ENCODE results near the gene ATAT1.

ATAT1 gene

DNA sequence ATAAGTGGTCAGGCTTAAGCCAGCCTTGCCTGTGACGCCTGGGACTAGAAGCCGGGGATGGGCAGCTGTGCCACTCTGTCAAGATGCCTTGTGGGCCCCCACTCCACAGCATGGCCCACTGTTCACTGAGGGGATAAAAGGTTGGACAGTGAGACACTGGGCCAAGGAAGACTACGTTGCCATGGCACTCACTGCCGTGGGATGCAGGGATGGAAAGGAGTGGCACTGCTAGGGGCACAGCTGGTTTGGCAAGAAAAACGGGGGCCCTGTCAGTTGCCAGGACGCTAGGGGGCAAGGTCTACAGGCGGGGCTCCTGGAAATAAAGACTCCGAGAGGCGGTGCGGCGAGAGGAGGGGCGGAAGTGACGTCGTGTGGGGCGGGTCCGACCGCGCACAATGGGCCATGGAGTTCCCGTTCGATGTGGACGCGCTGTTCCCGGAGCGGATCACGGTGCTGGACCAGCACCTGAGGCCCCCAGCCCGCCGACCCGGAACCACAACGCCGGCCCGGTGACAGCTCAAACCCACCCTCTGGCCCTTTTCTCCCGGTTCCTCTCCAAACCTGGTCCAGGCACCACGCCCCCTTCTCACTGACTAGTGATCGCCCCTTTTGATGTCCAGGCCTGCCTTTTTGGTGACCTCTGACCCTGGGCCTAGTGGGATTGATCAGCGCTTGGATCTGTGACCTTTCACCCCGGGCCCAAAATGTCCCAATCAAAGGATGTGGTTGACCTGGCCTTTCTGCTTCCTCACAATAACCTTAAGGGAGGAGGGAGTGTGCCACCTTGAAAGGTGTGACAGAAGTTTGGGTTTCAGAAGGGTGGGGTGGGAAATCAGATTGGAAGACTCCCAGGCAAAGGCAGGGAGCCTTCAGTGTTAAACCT, at the start of gene ATAT1:
Gene ATAT1 (plus strand): TSS at position 391 of the 883 bp plus-strand sequence.
- peak; percentile 86 for DNase-seq

DNA sequence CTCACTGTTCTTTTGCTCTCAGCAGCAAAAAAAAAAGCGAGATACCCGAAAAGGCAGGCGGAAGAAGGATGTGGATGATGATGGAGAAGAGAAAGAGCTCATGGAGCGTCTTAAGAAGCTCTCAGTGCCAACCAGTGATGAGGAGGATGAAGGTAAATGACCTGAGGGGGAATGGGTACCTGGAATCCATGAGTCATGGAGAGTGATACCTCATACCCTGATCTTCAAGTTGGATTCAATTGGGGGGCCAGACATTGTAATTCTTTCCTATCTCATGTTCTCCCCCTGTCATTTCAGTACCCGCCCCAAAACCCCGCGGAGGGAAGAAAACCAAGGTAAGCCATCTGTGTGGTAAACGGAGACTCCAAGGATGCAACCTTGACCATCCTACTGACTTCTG, 48.6 kb upstream of the ATAT1 start:
- no peak for DNase-seq

DNA sequence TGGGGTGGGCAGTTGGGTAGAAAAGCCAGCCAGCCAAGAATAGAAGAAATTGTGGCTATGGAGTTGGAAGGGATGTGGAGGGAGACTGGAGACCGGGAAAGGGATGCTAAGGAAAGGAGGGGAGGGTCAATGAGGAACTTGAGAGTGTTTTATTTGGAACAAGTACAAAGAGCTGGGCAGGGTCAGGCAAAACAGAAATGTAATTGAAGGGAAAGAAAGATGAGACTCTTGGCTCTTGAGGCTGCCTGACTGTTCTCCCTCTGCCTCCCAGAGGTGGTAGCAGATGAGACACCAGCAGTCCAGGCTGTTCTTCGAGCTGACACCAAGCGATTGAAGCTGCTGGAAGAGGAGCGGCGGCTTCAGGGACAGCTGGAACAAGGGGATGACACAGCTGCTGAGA, 42.8 kb upstream of the ATAT1 start:
- no peak for DNase-seq

DNA sequence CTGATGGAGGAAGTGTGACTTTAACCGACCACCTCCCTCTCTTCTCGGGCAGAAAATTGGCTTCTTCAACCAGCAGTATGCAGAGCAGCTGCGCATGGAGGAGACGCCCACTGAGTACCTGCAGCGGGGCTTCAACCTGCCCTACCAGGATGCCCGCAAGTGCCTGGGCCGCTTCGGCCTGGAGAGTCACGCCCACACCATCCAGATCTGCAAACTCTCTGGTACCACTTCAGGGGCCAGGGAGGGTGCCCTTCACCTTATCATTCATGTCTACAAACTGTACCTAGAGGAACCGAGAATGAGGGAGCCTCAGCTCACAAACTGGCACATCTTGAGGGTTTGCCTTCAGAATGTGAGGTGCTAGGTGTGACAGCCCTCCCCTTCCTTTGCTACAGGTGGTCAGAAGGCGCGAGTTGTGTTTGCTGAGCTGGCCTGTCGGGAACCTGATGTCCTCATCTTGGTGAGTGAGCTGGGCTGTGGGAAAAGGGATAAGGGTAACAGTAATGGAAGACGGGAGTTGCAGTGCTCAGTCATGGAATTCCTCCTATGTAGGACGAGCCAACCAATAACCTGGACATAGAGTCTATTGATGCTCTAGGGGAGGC, 36.8 kb upstream of the ATAT1 start:
- no peak for DNase-seq

DNA sequence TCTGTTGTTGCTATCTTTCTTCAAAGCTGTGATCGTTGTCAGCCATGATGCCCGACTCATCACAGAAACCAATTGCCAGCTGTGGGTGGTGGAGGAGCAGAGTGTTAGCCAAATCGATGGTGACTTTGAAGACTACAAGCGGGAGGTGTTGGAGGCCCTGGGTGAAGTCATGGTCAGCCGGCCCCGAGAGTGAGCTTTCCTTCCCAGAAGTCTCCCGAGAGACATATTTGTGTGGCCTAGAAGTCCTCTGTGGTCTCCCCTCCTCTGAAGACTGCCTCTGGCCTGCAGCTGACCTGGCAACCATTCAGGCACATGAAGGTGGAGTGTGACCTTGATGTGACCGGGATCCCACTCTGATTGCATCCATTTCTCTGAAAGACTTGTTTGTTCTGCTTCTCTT, 36.2 kb upstream of the ATAT1 start:
- DNase-seq, result no peak

DNA sequence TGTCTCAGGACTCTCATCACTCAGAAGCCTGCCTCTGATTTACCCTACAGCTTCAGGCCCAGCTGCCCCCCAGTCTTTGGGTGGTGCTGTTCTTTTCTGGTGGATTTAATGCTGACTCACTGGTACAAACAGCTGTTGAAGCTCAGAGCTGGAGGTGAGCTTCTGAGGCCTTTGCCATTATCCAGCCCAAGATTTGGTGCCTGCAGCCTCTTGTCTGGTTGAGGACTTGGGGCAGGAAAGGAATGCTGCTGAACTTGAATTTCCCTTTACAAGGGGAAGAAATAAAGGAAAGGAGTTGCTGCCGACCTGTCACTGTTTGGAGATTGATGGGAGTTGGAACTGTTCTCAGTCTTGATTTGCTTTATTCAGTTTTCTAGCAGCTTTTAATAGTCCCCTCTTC, 35.7 kb upstream of the ATAT1 start:
- DNase-seq, result no peak

DNA sequence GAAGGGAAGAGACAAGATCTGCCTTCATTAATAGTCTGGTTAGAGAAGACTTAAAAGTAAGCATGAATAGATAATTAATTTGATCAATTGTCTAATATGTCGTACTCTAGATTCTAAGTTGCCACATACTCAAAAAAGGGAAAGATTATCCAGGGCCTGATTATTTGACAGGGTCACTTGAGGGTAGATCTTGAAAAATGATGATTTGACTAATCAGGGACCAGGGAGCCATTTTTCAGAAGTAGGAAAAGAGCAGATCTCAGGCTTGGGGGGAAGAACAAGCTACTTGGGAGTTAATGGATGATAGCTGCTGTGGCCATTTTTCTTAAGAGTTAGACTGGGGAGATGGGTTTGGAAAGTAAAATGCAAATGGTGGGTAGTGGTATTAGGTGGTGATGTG, 34.4 kb upstream of the ATAT1 start:
- DNase-seq, result no peak

DNA sequence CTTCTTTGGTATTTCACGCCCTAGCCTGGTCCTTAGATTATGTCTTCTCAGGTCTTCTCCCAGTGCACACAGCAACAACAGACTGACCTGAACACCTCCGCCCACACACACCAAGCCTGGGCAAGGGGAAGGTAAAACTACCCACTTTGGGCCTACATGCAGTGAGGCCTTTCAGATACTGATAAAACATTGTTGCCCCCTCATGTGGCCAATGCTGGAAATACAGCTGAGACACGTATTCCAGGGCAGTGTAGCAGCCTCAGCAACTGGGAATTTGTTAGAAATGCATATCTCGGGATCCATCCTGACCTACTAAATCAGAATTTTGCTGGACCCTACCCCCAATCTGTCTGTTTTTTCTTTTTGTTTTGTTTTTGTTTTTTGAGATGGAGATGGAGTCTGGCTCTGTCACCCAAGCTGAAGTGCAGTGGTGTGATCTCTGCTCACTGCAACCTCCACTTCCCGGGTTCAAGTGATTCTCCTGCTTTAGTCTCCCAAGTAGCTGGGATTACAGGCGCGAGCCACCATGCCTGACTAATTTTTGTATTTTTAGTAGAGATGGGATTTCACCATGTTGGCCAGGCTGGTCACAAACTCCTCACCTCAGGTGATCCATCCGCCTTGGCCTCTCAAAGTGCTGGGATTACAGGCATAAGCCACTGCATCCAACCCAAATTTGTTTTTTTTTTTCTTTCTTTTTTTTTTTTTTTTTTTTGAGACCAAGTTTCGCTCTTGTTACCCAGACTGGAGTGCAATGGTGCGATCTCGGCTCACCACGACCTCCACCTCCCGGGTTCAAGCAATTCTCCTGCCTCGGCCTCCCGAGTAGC, 29.1 kb upstream of the ATAT1 start:
- DNase-seq, result peak; percentile 81

DNA sequence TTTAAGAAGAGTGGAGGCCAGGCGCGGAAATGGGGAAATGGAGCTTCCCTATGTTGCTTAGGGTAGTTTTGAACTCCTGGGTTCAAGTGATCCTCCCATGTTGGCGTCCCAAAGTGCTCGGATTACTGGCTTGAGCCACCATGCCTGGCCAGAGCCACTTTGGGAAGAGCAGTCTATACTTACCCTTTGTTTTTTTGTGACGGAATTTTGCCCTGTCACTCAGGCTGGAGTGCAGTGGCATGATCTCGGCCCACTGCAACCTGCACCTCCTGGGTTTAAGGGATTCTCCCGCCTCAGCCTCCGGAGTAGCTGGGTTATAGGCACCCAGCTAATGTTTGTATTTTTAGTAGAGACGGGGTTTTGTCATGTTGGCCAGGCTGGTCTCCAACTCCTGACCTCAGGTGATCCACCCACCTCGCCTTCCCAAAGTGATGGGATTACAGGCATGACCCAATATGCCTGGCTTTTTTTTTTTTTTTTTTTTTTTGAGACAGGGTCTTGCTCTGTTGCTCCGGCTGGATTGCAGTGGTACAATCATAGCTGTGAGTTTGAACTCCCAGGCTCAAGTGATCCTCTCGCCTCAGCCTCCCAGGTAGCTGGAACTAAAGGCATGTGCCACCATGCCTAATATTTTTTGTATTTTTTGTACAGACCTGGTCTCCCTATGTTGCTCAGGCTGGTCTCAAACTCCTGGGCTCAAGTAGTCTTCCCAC, 27.6 kb upstream of the ATAT1 start:
- no peak for DNase-seq

DNA sequence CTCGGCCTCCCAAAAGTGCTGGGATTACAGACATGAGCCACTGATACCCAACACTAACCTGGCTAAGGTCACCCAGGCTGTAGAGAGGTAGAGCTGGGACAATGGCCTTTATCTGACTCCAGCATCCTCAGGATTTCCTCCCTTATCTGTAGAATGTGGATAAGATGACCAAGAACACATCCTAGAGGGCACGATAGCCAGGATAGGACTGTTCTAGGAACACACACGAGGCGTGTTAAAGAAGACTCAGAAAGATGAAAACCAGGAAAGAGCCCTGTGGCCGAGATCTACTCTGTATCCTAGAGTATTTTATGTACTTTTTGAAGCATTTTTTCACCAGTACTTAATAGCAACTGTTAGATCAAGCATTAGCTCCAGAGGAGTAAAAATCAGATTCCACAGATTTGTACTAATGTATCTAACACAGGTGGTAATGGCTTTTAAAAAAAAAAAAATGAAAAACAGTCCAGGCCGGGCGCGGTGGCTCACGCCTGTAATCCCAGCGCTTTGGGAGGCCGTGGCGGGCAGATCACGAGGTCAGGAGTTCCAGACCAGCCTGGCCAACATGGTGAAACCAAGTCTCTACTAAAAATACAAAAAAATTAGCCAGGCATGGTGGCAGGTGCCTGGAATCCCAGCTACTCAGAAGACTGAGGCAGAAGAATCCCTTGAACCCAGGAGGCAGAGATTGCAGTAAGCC, 26.9 kb upstream of the ATAT1 start:
- no peak for DNase-seq

DNA sequence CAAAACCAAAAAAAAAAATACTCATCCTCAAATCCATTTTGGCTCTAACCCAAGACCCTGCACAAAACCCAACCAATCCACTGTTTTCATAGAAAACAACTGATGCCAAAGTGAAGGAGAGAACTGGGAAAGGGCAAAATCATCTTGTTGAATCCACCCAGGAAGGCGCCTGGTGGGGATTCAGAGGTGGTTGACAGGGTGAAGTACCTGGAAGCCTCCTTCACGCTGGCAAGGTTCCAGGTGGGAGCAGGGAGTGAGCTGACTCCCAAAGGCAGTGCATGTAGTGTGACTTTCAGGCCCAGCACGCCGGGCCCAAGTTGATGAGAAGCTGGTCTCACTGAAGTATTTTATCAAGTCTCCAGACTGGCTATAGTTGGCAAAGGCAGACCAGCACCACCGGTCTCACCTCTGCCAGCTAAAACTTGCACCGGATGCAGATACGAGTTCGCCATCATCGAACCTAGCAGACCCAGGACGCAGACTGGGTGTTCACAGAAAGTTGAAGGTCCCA, 26.2 kb upstream of the ATAT1 start:
- DNase-seq, result no peak

DNA sequence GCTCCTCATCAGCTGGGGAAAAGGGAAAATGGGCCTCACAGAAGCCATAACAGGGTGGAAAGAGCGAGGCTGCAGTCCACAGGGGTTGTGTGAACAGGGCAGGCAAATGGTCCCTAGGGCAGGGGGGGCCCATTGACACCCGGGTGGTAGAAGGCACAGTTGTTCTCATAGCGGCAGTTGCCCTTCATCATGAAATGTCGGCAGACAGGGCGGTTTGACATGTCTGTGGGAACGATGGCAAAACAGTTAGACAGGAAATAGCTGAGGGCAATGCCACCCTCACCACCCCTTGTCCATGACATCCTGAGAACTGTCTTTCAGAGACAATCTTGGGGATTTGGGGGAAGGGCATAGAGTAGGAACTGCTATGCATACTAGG, 25.2 kb upstream of the ATAT1 start:
- DNase-seq, result no peak

DNA sequence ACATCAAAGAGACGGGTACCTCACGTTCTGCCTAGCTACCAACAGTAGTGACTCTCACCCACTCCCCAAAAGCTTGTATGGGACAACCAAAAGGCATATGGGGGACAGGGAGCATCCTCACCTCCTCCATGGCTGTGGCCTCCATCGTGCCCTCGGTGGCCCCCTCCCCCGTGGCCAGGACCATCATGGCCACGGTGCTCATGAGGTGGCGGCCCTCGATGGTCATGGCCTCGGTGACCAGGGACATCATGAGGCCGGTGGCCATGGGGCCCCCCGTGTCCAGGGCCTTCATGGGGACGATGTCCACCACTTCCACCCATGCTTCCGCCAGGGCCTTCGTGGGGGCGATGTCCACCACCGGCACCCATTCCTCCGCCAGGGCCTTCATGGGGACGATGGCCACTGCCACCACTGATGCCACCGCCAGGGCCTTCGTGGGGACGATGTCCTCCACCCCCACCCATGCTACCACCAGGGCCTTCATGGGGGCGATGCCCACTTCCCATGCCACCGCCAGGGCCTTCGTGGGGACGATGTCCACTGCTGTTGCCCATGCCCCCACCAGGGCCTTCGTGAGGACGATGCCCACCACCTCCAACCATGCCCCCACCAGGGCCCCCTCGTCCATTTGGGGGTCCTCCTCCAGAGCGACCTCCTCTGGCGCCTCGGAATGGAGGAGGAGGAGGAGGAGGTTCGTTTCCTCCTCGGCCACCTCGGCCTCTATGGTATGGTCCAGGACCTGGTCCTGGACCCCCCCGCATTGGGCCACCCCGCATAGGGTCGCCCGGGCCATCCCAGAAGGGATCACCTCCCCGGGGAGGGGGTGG, 24.6 kb upstream of the ATAT1 start:
- DNase-seq, result no peak

DNA sequence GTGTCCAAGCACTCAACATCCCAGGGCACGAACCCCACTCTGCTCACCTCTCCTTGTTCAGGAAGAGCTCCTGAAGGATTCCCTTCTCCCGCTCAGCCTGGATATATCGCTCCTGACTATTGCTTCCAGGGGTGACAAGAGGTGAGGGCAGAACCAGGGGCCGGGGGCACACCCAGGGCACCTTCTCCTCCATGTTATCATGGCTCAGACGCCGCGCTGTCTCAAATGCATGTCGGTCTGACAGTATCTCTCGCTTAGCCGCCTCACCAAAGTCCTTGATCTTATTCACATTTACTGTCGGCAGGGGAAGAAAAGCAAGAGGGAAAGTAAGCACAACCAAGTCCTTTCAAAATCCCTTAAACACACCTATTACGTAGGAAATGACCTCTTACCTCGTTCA, 22.7 kb upstream of the ATAT1 start:
- DNase-seq, result no peak

DNA sequence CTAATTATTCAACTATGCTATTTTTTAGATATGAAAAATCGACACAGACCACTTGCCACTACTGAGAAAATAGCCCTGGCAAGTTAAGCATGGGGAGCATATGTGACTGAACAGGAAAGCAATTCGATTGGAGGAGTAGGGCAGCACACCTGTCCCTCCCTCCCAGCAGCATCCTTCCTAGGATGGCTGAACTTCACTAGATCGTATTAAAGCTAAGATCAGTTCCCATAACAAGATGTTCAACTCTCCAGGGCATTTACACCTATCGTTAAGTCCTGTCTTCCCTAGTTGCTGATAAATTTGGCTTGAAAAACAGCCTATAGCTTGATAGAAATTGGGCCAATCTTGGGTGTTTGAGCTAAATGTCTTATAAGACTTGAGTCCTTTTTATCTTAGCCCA, 16.6 kb upstream of the ATAT1 start:
- DNase-seq, result no peak

DNA sequence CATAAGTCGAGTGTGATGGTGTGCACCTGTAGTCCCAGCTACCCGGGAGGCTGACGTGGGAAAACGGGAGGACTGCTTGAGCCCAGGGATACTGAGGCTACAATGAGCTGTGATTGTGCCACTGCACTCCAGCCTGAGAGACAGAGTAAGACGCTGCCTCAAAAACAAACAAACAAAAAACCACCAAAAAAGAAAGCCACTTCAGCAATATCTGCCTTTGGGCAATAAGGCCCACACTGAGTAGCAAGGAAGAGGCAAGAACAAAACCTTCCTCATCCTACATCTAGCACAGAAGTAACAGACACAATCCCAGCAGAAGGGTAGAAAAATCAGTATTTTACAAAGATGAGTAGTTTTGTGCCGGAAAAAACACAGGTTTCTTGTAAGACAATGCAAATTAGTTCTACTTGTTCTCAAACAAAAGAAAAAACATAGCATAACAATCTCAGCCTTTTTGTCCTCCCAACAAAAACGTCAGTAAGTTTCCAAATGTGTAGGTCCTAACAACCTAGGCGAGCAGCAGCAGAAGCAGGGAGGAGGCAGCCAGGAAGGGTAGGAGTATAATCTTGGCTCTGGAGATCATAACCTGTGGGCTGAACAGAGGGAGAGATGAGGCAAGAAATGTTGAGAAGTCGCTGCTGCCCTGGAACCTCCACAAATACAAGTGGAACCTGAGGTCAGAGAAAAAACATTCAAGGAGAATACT, 15.4 kb upstream of the ATAT1 start:
- no peak for DNase-seq

DNA sequence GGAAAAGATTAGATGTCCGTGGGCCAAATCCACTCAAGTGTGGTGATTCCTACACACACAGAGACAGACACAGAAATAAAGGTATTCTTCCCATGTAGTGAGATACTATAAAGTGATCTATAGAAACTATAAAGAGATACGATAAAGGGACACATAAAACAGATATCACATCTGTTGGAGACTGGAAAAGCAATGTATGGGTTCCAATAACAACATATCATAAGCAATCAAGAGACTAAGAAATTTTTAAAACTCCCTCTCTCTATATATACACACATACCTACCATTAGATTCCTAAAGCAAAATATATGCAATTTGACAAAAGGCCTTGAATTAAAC, 14.8 kb upstream of the ATAT1 start:
- no peak for DNase-seq

DNA sequence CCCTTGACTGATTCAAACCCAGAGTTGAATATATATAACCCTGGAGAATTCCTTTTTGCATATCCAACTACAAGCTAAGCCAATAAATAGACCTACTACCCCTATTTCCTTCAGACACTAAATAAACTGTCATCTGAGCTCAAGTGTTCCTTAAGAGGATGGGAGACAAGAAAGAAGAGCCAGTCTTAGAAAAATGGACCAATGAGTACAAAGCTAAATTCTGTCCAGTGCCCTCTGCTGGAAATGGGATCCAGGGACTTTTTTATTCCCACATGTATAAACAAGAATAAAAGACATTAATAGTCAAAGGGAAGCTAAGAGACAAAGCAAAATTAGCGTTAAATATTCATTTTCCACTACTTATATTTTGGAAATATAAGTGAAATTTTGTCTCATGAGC, 14.5 kb upstream of the ATAT1 start:
- DNase-seq, result no peak

DNA sequence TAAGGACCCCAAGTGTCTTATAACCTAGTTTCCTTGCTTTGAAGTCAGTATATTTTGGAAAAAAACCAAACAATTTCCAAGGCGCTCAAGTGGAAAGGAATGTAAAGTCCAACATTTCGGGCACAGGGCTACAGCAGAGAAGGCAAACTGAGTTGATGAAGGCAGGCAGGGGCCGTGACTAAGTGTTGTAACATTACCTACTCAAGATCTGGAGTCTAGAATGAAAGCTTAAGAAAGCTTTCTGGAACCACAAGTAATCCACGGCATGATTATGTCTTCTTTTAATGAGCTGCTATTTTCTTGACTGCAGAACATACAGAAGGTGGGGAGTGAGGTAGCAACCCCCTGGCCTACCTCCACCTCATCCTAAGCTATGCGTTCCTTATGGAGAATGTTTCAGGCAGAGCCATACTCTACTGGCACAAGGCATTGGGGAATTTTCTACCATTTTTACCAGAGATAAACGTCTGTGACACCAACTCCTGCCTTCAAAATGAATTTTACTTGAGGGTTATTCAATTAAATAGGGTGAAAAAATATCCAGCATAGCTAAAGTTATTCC, 13.9 kb upstream of the ATAT1 start:
- DNase-seq, result no peak

DNA sequence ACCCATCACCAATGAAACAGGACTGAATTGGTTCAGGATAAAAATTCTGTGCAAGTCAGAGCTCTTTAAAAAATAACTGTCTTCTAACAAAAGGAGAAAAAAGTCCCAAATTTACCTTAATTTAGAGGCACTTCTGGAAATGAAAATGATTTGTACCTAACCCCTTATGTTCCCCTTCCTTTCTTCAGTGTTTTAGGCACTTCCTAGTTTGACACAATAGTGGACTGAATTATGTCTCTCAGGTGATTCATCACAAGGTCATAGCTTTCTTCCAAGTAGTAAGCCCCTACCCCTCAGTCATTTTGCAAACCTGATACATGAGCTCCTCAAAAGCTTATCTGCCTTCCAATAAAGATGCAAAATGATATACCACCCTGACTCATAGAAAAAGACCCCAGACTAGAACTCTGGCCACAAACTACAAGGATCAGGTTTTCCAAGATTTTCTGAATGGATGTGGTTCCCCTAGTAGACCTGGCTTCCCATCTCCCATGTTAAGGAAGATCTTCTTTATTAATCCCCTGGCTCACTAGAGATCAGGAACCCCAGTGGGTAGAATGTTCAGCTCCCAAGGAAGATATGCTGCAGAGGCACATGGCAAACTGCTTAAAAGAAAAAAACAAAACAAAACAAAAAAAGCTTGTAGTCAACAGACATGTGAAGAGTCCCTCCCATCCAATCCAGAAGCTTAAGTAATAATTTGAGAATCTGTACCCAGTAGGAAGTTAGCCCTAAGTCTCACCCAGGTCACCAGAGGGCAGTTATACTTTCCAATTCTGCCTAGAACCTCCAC, 13.2 kb upstream of the ATAT1 start:
- no peak for DNase-seq

All from activated CD4-positive, alpha-beta T cell treated with anti-CD3 and anti-CD28 coated beads, Interleukin-2, amount 50 U/mL, for 16 hours (primary cell).